HG03103 (cell line): ENCODE measurements around the gene PRKCQ.
"Not testable (repeated sequence)": the region's sequence is repeated elsewhere in the genome, so short reads cannot be mapped to it uniquely, and the experiment has no call there.

Source experiments
- ATAC-seq: cut with Tn5 transposase; IDR thresholded peaks from one replicate; pipeline ENCODE4 v1.9.1; 2021; ENCODE audit warnings: low read depth; ENCODE audit not compliant: unreplicated experiment

PRKCQ gene

DNA sequence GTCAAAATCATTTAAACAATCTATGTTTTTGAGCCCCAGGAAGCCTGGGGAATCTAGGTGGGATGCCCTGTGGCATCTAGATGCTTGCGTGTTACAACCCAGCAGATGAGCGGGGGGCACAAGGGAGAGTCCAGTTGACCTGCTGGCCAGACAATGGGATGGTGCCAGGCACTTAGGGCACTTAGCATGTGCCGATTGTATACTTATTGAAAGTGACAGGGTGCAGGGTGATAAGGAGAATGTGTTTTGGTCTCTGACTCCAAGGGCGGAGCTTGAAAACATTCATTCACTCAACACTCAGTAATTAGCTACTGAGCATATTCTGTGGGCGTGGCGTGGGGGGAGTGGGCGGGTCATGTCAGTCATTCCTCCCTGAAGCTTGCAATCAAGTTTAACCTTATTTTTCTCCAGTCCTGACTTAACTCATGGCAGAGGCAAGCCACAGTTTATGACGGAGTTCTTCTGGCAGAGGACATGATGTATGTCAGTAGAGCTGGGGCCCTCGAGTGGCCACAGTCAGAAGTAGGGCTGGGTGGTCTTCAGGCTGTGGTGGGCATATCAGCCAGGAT, 115.1 kb downstream of the PRKCQ start:
- no peak for ATAC-seq

DNA sequence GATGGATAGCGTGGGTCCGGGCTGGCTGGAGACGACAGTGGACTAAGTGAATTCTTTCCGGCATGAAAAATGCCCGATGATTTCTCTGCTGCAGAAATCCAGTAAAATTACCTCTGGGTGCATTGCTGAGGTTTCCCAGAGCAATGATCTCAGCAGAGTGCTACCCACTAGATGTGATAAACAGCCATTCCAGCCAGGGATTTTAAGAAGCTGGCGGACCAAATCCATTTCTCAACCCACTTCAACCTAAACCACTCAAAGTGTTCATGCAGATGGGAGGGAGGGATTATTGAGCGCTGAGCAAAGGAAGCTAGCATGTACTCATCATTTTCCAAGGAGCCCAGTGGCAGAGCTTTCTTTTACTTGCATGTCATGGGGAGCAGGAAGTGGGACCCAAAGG, 116.7 kb downstream of the PRKCQ start:
- no peak for ATAC-seq

- no peak for ATAC-seq
Observed at GRCh38 chr10:6461961-6462360, 118.1 kb downstream of the PRKCQ start.

GRCh38 chr10:6460861-6461409, 119.1 kb downstream of the PRKCQ start:
- ATAC-seq = no peak

- ATAC-seq = no peak
Observed at GRCh38 chr10:6458814-6459213, 121.3 kb downstream of the PRKCQ start.

GRCh38 chr10:6457376-6457775, 122.7 kb downstream of the PRKCQ start:
- no peak for ATAC-seq

- no peak for ATAC-seq
Observed at GRCh38 chr10:6456067-6456466, 124.0 kb downstream of the PRKCQ start.

GRCh38 chr10:6455592-6455991, 124.5 kb downstream of the PRKCQ start:
- ATAC-seq = no peak

- ATAC-seq = no peak
Observed at GRCh38 chr10:6446711-6447110, 133.4 kb downstream of the PRKCQ start.

DNA sequence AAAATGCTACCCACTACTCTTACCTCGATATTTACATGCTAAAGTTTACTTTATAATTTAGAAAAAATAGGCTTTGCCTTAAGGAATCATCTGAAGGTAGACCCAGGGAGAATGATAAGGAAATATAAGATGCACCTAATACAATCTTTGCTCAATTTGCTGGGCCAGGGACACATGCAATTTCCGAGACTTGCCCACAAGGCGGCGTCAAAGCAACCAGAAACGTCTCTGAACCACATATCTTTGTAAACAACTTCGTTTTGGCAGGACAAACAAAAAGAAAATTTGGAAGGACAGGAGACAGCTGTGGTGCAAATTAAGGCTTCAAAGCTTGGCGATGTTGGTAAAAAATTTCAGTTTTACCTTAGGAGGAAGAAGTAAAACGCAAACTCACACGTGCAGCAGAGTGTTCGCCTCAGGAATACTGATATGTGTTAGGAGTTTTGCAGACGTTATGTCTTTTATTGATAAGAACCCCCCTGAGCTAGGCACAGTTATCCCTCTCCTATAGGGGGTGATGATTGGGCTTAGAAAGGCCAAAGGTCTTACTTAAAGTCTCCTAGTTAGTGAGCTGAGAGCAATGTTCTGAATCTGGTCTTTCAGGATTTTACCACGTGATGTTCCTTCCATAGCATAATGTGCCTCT, 134.3 kb downstream of the PRKCQ start:
- ATAC-seq = no peak

GRCh38 chr10:6439875-6440274, 140.2 kb downstream of the PRKCQ start:
- not testable (repeated sequence) for ATAC-seq

DNA sequence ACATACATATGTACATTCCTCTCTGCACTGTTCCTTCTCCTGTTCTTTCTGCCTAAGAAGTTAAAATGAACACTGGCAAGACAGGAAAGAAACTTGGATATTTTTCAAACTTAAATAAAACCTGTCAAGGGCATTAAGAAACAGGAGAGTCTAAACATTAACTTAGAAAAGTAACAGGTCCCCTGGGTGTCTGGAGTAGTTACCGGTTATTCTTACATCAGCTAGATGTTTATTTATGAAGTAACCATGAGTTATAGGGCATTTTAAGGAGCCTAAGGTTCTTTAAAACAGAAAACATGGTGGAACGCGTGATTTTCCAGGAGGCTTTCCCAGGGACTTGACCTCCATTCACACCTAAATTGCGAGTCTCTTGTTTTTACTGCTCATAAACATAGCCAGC, 148.2 kb downstream of the PRKCQ start:
- no peak for ATAC-seq

GRCh38 chr10:6431186-6431585, 148.9 kb downstream of the PRKCQ start:
- ATAC-seq = no peak

DNA sequence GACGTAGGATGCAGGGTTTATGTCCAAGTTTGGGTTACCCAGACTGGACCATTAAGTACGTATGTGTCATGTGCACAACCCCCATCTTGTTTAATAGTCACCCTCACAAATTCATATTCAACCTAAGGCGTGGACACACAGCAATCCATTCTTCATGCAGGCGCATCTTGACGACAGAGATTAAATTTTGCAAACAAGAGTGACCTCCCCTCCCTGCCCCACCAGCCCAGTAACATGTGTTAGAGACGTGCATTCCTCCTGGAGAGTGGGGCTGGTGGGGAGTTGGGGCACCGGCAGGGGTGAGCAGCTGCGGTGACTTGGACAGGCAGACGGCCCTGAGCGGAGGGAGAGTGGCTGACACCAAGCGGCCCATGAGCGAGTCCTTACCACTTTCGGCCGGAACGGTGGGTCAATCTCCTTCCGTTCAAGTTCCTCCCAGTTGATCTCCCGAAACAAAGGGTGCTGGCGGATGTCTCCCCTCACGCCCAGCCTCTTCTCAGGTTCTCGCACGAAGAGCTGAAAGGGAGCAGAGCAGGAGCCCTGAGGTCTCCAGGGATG, 149.6 kb downstream of the PRKCQ start:
- no peak for ATAC-seq

DNA sequence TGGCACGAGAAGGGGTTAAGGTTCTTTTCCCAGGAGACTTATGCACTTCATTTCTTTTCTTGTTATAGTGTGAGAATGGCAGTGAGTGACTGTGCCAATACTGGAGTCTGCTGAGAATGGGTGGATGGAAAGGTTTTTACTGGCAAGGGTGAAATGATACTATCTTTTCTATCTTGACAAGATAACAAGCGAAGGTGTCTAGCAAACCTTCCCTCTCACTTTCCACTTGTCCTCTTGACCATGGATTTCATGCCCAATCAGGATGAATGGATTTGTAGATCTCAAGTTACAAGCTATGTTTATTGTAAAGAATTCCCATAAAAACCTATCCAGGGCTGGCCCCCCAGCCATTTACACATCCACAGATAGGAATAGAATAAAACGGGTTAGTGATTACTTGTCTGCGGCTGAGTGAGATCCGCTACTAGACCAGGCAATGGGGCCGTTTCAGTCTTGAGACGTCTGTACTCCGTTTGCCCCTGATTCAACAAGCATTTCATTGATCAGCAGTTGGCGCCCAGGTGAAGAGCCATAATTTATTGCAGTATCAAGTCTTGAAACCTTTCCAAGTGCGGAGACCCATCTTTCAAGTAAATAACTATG, 152.6 kb downstream of the PRKCQ start:
- ATAC-seq = no peak

DNA sequence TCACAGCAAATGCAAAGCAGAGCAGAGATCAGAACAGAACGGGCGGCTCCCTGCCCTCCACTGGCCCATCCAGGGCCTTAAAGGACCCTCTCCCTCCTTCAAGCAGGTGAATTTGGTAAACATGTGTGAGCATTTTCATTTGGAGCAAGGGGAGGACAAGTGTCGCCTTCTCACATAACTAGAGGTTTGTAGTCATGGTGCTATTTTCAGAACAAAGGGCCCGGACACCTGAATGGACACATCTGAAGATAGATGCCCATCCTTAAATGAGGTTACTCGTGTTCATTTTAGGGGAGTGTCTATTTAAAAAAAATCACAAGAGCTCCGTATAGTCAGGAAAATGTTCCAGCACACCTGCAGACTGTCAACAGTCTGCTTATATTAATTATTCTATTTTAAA, 153.8 kb downstream of the PRKCQ start:
- no peak for ATAC-seq

GRCh38 chr10:6423413-6424170, 156.5 kb downstream of the PRKCQ start:
- no peak for ATAC-seq

GRCh38 chr10:6423004-6423403, 157.1 kb downstream of the PRKCQ start:
- ATAC-seq = no peak

DNA sequence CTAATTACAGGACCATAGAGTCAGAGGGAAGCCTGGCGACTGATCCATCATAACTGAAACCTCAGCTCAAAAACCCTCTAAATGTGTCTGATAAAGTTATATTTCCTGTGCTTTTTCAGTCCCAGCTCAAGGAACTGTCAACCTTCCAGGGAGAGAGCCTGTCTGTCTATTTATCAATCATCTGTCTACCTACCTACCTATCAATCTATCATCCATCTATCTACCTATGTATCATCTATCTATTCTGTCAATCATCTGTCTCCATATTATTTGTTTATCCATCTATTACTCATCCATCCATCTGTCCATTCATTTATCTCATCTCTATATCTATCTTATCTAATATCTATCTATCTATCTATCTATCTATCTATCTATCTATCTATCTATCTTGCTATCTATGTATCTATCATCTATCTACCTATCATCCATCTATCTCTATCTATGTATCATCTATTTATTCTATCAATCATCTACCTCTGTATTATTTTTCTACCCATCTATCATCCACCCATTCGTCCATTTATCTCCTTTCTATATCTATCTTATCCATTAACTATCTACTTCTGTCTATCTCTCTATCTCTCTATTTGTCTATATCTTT, 161.4 kb downstream of the PRKCQ start:
- no peak for ATAC-seq

DNA sequence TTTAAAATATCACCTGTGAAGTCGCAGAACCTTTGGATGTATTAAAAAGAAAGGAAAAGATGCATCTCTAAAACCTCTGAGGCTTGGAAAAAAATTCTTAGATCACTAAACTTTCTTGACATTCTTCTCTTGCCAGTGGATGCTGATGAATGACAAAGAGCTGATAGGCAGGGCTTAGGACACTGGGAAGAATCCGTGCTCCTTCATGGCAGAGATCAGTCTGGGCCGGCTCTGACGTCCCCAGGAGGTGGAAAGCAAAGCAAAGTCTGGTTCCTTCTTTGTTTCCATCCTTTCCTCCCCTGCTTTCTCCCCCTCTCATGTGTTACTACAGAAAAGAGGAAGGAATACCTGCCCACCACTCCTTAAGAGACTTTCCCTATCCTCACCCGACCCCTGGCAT, 161.9 kb downstream of the PRKCQ start:
- no peak for ATAC-seq
